ENCODE data around the gene DLL3.

- no peak for TF ChIP-seq CTCF (IDR thresholded peaks at IDR 0.05)
- TF ChIP-seq POLR2A (IDR thresholded peaks at IDR 0.05), result no peak
These were observed 6.5 kb upstream of the DLL3 start for GRCh38 chr19:39492225-39492624.

All from lower leg skin (tissue), 3 donors.